Immature natural killer cell (primary cell): ENCODE data around the gene UPF2. TPM values are rescaled to one million over a fixed set of nuclear protein-coding genes. Genes with fewer than 3 reads are reported as not detected.

ENCODE experiments used
- DNase-seq, 3 donors: peaks; one replicate each; pipeline ENCODE4 v3.0.0; 2022; ENCODE audit warnings: mixed read lengths in 1 of 3
- H3K27ac Mint-ChIP-seq, 6 donors: one replicate each; pipeline ENCODE4 v1.8.0; 2020; ENCODE audit warnings: mixed read lengths in 6 of 6, mild to moderate bottlenecking in 5 of 6, inconsistent platforms in 4 of 6, moderate library complexity in 3 of 6
- H3K27me3 Mint-ChIP-seq, 3 donors: one replicate each; pipeline ENCODE4 v1.8.0; 2020 to 2021; ENCODE audit warnings: low read depth in 3 of 3, mild to moderate bottlenecking in 3 of 3, mixed read lengths in 3 of 3, moderate library complexity in 3 of 3, inconsistent platforms in 1 of 3
- H3K36me3 Mint-ChIP-seq, 3 donors: one replicate each; pipeline ENCODE4 v1.8.0; 2020; ENCODE audit warnings: mixed read lengths in 3 of 3, inconsistent platforms in 2 of 3, mild to moderate bottlenecking in 2 of 3
- H3K4me1 Mint-ChIP-seq, 2 donors: one replicate each; pipeline ENCODE4 v1.8.0; 2020; ENCODE audit warnings: inconsistent platforms in 2 of 2, mild to moderate bottlenecking in 2 of 2, mixed read lengths in 2 of 2, moderate library complexity in 1 of 2
- H3K4me3 Mint-ChIP-seq, 5 donors: one replicate each; pipeline ENCODE4 v1.8.0; 2020; ENCODE audit warnings: mild to moderate bottlenecking in 5 of 5, mixed read lengths in 5 of 5, inconsistent platforms in 3 of 5, moderate library complexity in 3 of 5
- H3K9me3 Mint-ChIP-seq, 6 donors: one replicate each; pipeline ENCODE4 v1.8.0; 2020; ENCODE audit warnings: mild to moderate bottlenecking in 6 of 6, mixed read lengths in 6 of 6, inconsistent platforms in 4 of 6, moderate library complexity in 3 of 6
- polyA plus RNA-seq, 3 donors: library from polyadenylated mRNA; unstranded; fragments of 300-500 nt; fragmentation: Illumina TruSeq; gene quantifications; one replicate each; pipeline ENCODE4 v1.2.3, GENCODE V29; 2021

The UPF2 gene
- polyA plus RNA-seq, 3 donors from 2014 or later: 3.1 to 19.8 (median 12.9) TPM

- Mint-ChIP-seq H3K4me1 (peaks cover 4 to 8% of the 10 kb centered on the region in 2 donors), H3K4me3 (no peak overlapping the region), H3K9me3 (no peaks in the 10 kb centered on the region), H3K36me3 (no peaks in the 10 kb centered on the region), H3K27me3 (peaks cover 0 to 2% (median 0%) of the 10 kb centered on the region in 3 donors), H3K27ac (no peak overlapping the region)
- no peak for DNase-seq
These were observed 155.0 kb downstream of the UPF2 start for GRCh38 chr10:11887381-11888227.

- H3K4me1 Mint-ChIP-seq: peaks cover 11 to 15% of the 10 kb centered on the region in 2 donors
- H3K27ac Mint-ChIP-seq: no peak overlapping the region
- no peaks in the 10 kb centered on the region for H3K36me3 Mint-ChIP-seq
- H3K27me3 Mint-ChIP-seq: peaks cover 0 to 2% (median 0%) of the 10 kb centered on the region in 3 donors
- no peak for DNase-seq
- H3K4me3 Mint-ChIP-seq: no peak overlapping the region
- no peaks in the 10 kb centered on the region for H3K9me3 Mint-ChIP-seq
These were observed 155.8 kb downstream of the UPF2 start for GRCh38 chr10:11886851-11887250.

GRCh38 chr10:11886138-11886474, 156.5 kb downstream of the UPF2 start:
- Mint-ChIP-seq H3K27me3 (no peaks in the 10 kb centered on the region), H3K27ac (no peak overlapping the region), H3K4me3 (no peak overlapping the region), H3K4me1 (peaks cover 11 to 18% of the 10 kb centered on the region in 2 donors), H3K36me3 (no peaks in the 10 kb centered on the region), H3K9me3 (no peaks in the 10 kb centered on the region)
- no peak for DNase-seq

- Mint-ChIP-seq H3K36me3 (no peaks in the 10 kb centered on the region), H3K4me3 (no peak overlapping the region), H3K4me1 (peaks cover 11 to 18% of the 10 kb centered on the region in 2 donors), H3K27ac (no peak overlapping the region), H3K27me3 (no peaks in the 10 kb centered on the region), H3K9me3 (no peaks in the 10 kb centered on the region)
- no peak for DNase-seq
These were observed 157.0 kb downstream of the UPF2 start for GRCh38 chr10:11885437-11886137.

- no peak overlapping the region for H3K27ac Mint-ChIP-seq
- no peak for DNase-seq
- no peak overlapping the region for H3K4me3 Mint-ChIP-seq
- H3K4me1 Mint-ChIP-seq: peaks cover 11 to 18% of the 10 kb centered on the region in 2 donors
- no peaks in the 10 kb centered on the region for H3K9me3 Mint-ChIP-seq
- no peaks in the 10 kb centered on the region for H3K27me3 Mint-ChIP-seq
- H3K36me3 Mint-ChIP-seq: no peaks in the 10 kb centered on the region
These were observed 157.7 kb downstream of the UPF2 start for GRCh38 chr10:11884706-11885423.

GRCh38 chr10:11882646-11883375, 159.8 kb downstream of the UPF2 start:
- Mint-ChIP-seq H3K4me3 (peak overlapping the region in 2 of 5 donors; percentile 4 to 14), H3K27me3 (no peaks in the 10 kb centered on the region), H3K27ac (peak overlapping the region in 2 of 6 donors; percentile 18 to 26), H3K9me3 (no peaks in the 10 kb centered on the region), H3K4me1 (peaks cover 11 to 18% of the 10 kb centered on the region in 2 donors), H3K36me3 (no peaks in the 10 kb centered on the region)
- peak in 1 of 3 donors; percentile 22 for DNase-seq

GRCh38 chr10:11881477-11882417, 160.9 kb downstream of the UPF2 start:
- Mint-ChIP-seq H3K9me3 (no peaks in the 10 kb centered on the region), H3K27me3 (peaks cover 0 to 3% (median 0%) of the 10 kb centered on the region in 3 donors), H3K4me3 (no peak overlapping the region), H3K36me3 (no peaks in the 10 kb centered on the region), H3K4me1 (peaks cover 11 to 18% of the 10 kb centered on the region in 2 donors), H3K27ac (no peak overlapping the region)
- no peak for DNase-seq

GRCh38 chr10:11881030-11881476, 161.6 kb downstream of the UPF2 start:
- H3K27ac Mint-ChIP-seq: no peak overlapping the region
- peaks cover 11 to 18% of the 10 kb centered on the region in 2 donors for H3K4me1 Mint-ChIP-seq
- H3K27me3 Mint-ChIP-seq: peaks cover 0 to 3% (median 3%) of the 10 kb centered on the region in 3 donors
- H3K4me3 Mint-ChIP-seq: no peak overlapping the region
- DNase-seq: no peak
- no peaks in the 10 kb centered on the region for H3K36me3 Mint-ChIP-seq
- no peaks in the 10 kb centered on the region for H3K9me3 Mint-ChIP-seq

- Mint-ChIP-seq H3K9me3 (no peaks in the 10 kb centered on the region), H3K4me1 (peaks cover 11 to 18% of the 10 kb centered on the region in 2 donors), H3K27me3 (peaks cover 0 to 3% (median 3%) of the 10 kb centered on the region in 3 donors), H3K27ac (peak overlapping the region in 1 of 6 donors; percentile 28), H3K4me3 (no peak overlapping the region), H3K36me3 (no peaks in the 10 kb centered on the region)
- DNase-seq: no peak
These were observed 162.2 kb downstream of the UPF2 start for GRCh38 chr10:11880151-11881029.

- H3K9me3 Mint-ChIP-seq: no peaks in the 10 kb centered on the region
- no peaks in the 10 kb centered on the region for H3K36me3 Mint-ChIP-seq
- H3K27me3 Mint-ChIP-seq: peaks cover 0 to 3% (median 3%) of the 10 kb centered on the region in 3 donors
- no peak for DNase-seq
- peak overlapping the region in 1 of 6 donors; percentile 71 for H3K27ac Mint-ChIP-seq
- no peak overlapping the region for H3K4me3 Mint-ChIP-seq
- H3K4me1 Mint-ChIP-seq: peaks cover 11 to 24% of the 10 kb centered on the region in 2 donors
These were observed 163.1 kb downstream of the UPF2 start for GRCh38 chr10:11879387-11880094.

- H3K36me3 Mint-ChIP-seq: no peaks in the 10 kb centered on the region
- H3K27ac Mint-ChIP-seq: no peak overlapping the region
- DNase-seq: no peak
- H3K4me3 Mint-ChIP-seq: no peak overlapping the region
- H3K9me3 Mint-ChIP-seq: no peaks in the 10 kb centered on the region
- H3K27me3 Mint-ChIP-seq: peaks cover 0 to 3% (median 3%) of the 10 kb centered on the region in 3 donors
- peaks cover 11 to 27% of the 10 kb centered on the region in 2 donors for H3K4me1 Mint-ChIP-seq
These were observed 163.8 kb downstream of the UPF2 start for GRCh38 chr10:11878776-11879175.
